MM.1S (cell line): Measurements from ENCODE around the gene GPR108.

Experiments used
- DNase-seq: peaks from one replicate; pipeline ENCODE4 v3.0.0-alpha.2; 2015
- H2AFZ ChIP-seq: fragments of 300-600 bp; sonication (generic); 2 replicates; pipeline ENCODE4 v1.6.0; 2016; ENCODE audit warnings: antibody characterized with exemption, low read length
- H3F3A ChIP-seq: fragments of 300-600 bp; sonication (generic); 2 replicates; pipeline ENCODE4 v1.6.1; 2016; ENCODE audit warnings: mild to moderate bottlenecking, antibody characterized with exemption, low read length, moderate library complexity, mixed read lengths; ENCODE audit not compliant: insufficient read depth
- H3K27ac ChIP-seq: fragments of 300-600 bp; sonication (generic); 2 replicates; pipeline ENCODE4 v1.5.1; 2016; ENCODE audit warnings: mild to moderate bottlenecking, low read length
- H3K27me3 ChIP-seq: fragments of 300-600 bp; sonication (generic); replicated peaks from 2 replicates; pipeline ENCODE4 v1.6.0; 2016; ENCODE audit warnings: low read length; ENCODE audit not compliant: insufficient read depth
- H3K36me3 ChIP-seq: fragments of 300-600 bp; sonication (generic); replicated peaks from 2 replicates; pipeline ENCODE4 v1.6.1; 2016; ENCODE audit warnings: mild to moderate bottlenecking, low read length, mixed read lengths; ENCODE audit not compliant: insufficient read depth
- H3K4me1 ChIP-seq: fragments of 300-600 bp; sonication (generic); 2 replicates; pipeline ENCODE4 v1.6.1; 2016; ENCODE audit warnings: low read length, mixed read lengths
- H3K4me2 ChIP-seq: fragments of 300-600 bp; sonication (generic); 2 replicates; pipeline ENCODE4 v1.6.0; 2016; ENCODE audit warnings: low read depth, low read length
- H3K4me3 ChIP-seq: fragments of 300-600 bp; sonication (generic); 2 replicates; pipeline ENCODE4 v1.5.1; 2016; ENCODE audit warnings: low read length, mixed read lengths
- H3K79me2 ChIP-seq: fragments of 300-600 bp; sonication (generic); 2 replicates; pipeline ENCODE4 v1.6.1; 2016; ENCODE audit warnings: mixed run types, low read length, mixed read lengths
- H3K9ac ChIP-seq: fragments of 300-600 bp; sonication (generic); 2 replicates; pipeline ENCODE4 v1.6.1; 2016; ENCODE audit warnings: low read length, mixed read lengths
- H3K9me2 ChIP-seq: fragments of 300-600 bp; sonication (generic); replicated peaks from 2 replicates; pipeline ENCODE4 v1.6.1; 2016; ENCODE audit warnings: mild to moderate bottlenecking, low read length, mixed read lengths; ENCODE audit not compliant: insufficient read depth
- H3K9me3 ChIP-seq: fragments of 300-600 bp; sonication (generic); replicated peaks from 2 replicates; pipeline ENCODE4 v1.6.1; 2016; ENCODE audit warnings: mild to moderate bottlenecking, low read length, mixed read lengths; ENCODE audit not compliant: insufficient read depth
- H4K20me1 ChIP-seq: fragments of 300-600 bp; sonication (generic); 2 replicates; pipeline ENCODE4 v1.6.1; 2016; ENCODE audit warnings: mild to moderate bottlenecking, low read length, moderate library complexity, mixed read lengths; ENCODE audit not compliant: insufficient read depth
- EZH2 ChIP-seq: fragments of 300-600 bp; sonication (generic); optimal IDR thresholded peaks from 2 replicates; pipeline ENCODE3; 2017; ENCODE audit warnings: low read depth, mild to moderate bottlenecking, antibody characterized with exemption, low read length, mixed read lengths
- EZH2phosphoT487 ChIP-seq: fragments of 300-600 bp; sonication (generic); IDR thresholded peaks from 2 replicates; pipeline ENCODE4 v1.6.1; 2018; ENCODE audit warnings: antibody characterized with exemption, low read length
- TF ChIP-seq, protein P1 (sequence below): fragments of 300-600 bp; sonication (generic); IDR thresholded peaks from 2 replicates; pipeline ENCODE4 v1.5.1; 2016; ENCODE audit warnings: antibody characterized with exemption, low read length, mixed read lengths

Gene GPR108

DNA sequence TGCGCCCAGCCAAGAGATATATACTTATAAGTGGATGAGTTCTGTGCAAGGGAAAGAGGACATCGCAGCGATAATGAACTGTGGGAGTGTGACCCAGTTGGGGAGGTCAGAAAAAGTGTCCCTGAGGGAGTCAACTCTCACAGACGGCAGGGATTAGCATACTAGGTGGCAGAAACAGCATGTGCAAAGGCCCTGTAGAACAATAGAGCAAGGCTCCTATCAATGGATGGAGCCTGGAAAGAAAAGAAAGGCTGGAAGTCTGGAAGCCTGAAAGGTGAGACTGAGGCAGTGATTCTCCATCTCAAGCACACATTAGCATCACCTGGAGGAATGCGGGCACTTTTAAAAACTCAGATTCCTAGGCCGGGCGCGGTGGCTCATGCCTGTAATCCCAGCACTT is 46.0 kb downstream of the GPR108 start:
- Histone ChIP-seq H3K4me3 (no peak overlapping the region), H3K27ac (no peak overlapping the region), H3K79me2 (no peaks in the 10 kb centered on the region), H3K4me2 (no peak overlapping the region), H3K27me3 (peaks cover 68% of the 10 kb centered on the region), H4K20me1 (no peaks in the 10 kb centered on the region), H3K9me3 (no peaks in the 10 kb centered on the region), H3K9ac (no peak overlapping the region), H3K4me1 (no peaks in the 10 kb centered on the region), H2AFZ (no peak overlapping the region), H3K36me3 (no peaks in the 10 kb centered on the region), H3K9me2 (no peaks in the 10 kb centered on the region), H3F3A (no peaks in the 10 kb centered on the region)
- DNase-seq: no peak
- TF ChIP-seq, protein P1, sequence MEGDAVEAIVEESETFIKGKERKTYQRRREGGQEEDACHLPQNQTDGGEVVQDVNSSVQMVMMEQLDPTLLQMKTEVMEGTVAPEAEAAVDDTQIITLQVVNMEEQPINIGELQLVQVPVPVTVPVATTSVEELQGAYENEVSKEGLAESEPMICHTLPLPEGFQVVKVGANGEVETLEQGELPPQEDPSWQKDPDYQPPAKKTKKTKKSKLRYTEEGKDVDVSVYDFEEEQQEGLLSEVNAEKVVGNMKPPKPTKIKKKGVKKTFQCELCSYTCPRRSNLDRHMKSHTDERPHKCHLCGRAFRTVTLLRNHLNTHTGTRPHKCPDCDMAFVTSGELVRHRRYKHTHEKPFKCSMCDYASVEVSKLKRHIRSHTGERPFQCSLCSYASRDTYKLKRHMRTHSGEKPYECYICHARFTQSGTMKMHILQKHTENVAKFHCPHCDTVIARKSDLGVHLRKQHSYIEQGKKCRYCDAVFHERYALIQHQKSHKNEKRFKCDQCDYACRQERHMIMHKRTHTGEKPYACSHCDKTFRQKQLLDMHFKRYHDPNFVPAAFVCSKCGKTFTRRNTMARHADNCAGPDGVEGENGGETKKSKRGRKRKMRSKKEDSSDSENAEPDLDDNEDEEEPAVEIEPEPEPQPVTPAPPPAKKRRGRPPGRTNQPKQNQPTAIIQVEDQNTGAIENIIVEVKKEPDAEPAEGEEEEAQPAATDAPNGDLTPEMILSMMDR: no peak
- no peak for TF ChIP-seq EZH2phosphoT487
- no peak for TF ChIP-seq EZH2

DNA sequence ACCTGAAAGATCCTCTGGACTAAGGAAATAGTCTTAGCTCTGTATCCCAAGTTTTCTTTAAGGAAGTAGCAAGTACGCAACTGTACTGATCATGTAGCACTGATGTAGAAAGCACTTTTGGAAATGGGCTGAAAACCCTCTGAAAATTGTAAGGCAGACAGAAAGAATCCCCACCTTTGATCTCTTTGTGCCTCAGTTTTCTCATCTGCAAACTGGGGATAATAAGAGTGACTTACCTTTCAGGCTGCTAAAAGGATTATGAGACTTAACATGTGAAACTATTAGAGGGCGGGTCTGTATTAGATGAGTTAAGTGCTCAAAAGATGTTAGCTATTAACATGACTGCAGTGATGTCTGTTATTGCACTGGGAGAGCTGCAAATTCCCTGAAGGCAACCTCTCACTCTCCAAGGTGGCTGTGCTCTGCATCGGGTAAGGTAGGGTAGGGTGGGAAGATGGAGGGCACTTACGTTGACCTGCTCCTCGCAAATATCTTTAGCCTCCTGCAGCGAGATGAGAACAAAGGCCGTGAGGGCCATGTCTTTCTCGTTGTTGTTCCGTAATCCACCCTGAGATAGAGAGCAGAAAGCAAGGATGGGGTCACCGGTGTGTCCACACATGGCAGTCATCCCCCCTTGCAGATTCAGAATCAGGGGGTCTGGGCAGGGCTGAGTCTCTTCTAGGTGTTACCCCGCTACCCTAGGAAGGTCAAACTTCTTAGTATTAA is 47.1 kb downstream of the GPR108 start:
- Histone ChIP-seq H3F3A (no peaks in the 10 kb centered on the region), H3K9me3 (no peaks in the 10 kb centered on the region), H3K27ac (no peak overlapping the region), H3K9ac (no peak overlapping the region), H3K4me1 (no peaks in the 10 kb centered on the region), H3K4me3 (no peak overlapping the region), H2AFZ (no peak overlapping the region), H4K20me1 (no peaks in the 10 kb centered on the region), H3K36me3 (no peaks in the 10 kb centered on the region), H3K4me2 (no peak overlapping the region), H3K79me2 (no peaks in the 10 kb centered on the region), H3K27me3 (peaks cover 69% of the 10 kb centered on the region), H3K9me2 (no peaks in the 10 kb centered on the region)
- TF ChIP-seq EZH2 (no peak), EZH2phosphoT487 (no peak)
- TF ChIP-seq, protein P1: no peak
- no peak for DNase-seq

DNA sequence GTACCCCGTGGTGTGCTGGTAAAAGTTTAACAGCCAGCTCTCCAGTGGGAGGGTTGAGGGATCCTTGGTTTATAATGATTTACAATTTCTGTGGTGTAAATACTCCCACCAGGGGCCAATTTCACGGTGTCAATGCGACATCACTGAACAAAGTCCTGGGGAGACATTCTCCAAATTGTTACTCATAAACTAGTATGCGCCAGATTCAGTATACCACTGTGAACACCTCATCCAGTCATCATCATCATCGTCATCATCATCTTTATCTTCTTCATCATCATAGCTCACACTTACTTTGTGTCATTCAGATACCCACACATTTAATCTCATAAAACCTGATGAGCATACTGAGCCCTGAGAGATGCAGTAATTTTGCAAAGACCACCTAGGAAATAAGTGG is 50.3 kb downstream of the GPR108 start:
- no peaks in the 10 kb centered on the region for H3K36me3 ChIP-seq
- H3F3A ChIP-seq: no peaks in the 10 kb centered on the region
- no peak overlapping the region for H3K4me3 ChIP-seq
- H3K9ac ChIP-seq: no peak overlapping the region
- H4K20me1 ChIP-seq: no peaks in the 10 kb centered on the region
- H3K27ac ChIP-seq: no peak overlapping the region
- H2AFZ ChIP-seq: no peak overlapping the region
- H3K9me3 ChIP-seq: no peaks in the 10 kb centered on the region
- H3K4me1 ChIP-seq: no peaks in the 10 kb centered on the region
- no peaks in the 10 kb centered on the region for H3K79me2 ChIP-seq
- peaks cover 76% of the 10 kb centered on the region for H3K27me3 ChIP-seq
- DNase-seq: no peak
- H3K9me2 ChIP-seq: no peaks in the 10 kb centered on the region
- TF ChIP-seq, protein P1: no peak
- TF ChIP-seq EZH2phosphoT487 (no peak), EZH2 (no peak)
- H3K4me2 ChIP-seq: no peak overlapping the region
